ENCODE data around the gene DEPDC4. TPM values are rescaled to one million over a fixed set of nuclear protein-coding genes. Genes with fewer than 3 reads are reported as not detected.

Gene DEPDC4
- total RNA-seq, 4 donors from 2014 or later: not detected

- peak in 1 of 2 donors; percentile 43 for DNase-seq (ENCODE audit: low spot score in 2 of 2)
- no peak for TF ChIP-seq CTCF (IDR thresholded peaks at IDR 0.05)
- no peak for TF ChIP-seq POLR2A (IDR thresholded peaks at IDR 0.05)
- 96 to 98% methylated on average over 5 of the region's 5 CpGs for WGBS, 2 donors
- intact Hi-C loops (cut with DNase I; ENCODE audit: low total_unique reads): no loop called here
- H3K4me3 ChIP-seq (ENCODE audit: low read depth, poor library complexity, severe bottlenecking): no peak overlapping the region
Observed at GRCh38 chr12:100208834-100209233, 58.0 kb downstream of the DEPDC4 start.

GRCh38 chr12:100207311-100207710, 59.6 kb downstream of the DEPDC4 start:
- TF ChIP-seq CTCF (IDR thresholded peaks at IDR 0.05): no peak
- no peak for TF ChIP-seq POLR2A (IDR thresholded peaks at IDR 0.05)
- H3K4me3 ChIP-seq (ENCODE audit: low read depth, poor library complexity, severe bottlenecking): no peak overlapping the region
- intact Hi-C loops (cut with DNase I; ENCODE audit: low total_unique reads): no loop called here
- 92 to 97% methylated on average over 2 of the region's 2 CpGs for WGBS, 2 donors
- no peak for DNase-seq (ENCODE audit: low spot score in 2 of 2)

- TF ChIP-seq POLR2A (IDR thresholded peaks at IDR 0.05) (no peak), CTCF (IDR thresholded peaks at IDR 0.05) (no peak)
- no peak for DNase-seq (ENCODE audit: low spot score in 2 of 2)
- intact Hi-C loops (cut with DNase I; ENCODE audit: low total_unique reads): no loop called here
- 78 to 82% methylated on average over 24 of the region's 24 CpGs for WGBS, 2 donors
- no peak overlapping the region for H3K4me3 ChIP-seq (ENCODE audit: low read depth, poor library complexity, severe bottlenecking)
Observed at GRCh38 chr12:100201604-100202423, 65.1 kb downstream of the DEPDC4 start.

- peak; percentile 95 to 98 for DNase-seq (ENCODE audit: low spot score in 2 of 2)
- H3K4me3 ChIP-seq (ENCODE audit: low read depth, poor library complexity, severe bottlenecking): peak within 1 kb of the TSS; percentile 62
- TF ChIP-seq CTCF (IDR thresholded peaks at IDR 0.05) (no peak), POLR2A (IDR thresholded peaks at IDR 0.05) (no peak)
- WGBS, 2 donors: 0% methylated on average over 38 of the region's 38 CpGs
- intact Hi-C loops (cut with DNase I; ENCODE audit: low total_unique reads): no loop called here
Observed at GRCh38 chr12:100200463-100201181, 66.3 kb downstream of the DEPDC4 start, which contains the start of gene ACTR6. Gene ACTR6, plus strand, starts transcription at chr12:100200815. Its CDS starts 37 bp downstream, at chr12:100200852.

GRCh38 chr12:100199347-100200149, 67.3 kb downstream of the DEPDC4 start:
- 1 to 4% methylated on average over 46 to 55 of the region's 79 CpGs for WGBS, 2 donors
- DNase-seq (ENCODE audit: low spot score in 2 of 2): peak; percentile 32 to 92
- intact Hi-C loops (cut with DNase I; ENCODE audit: low total_unique reads): no loop called here
- TF ChIP-seq POLR2A (IDR thresholded peaks at IDR 0.05): no peak
- no peak for TF ChIP-seq CTCF (IDR thresholded peaks at IDR 0.05)
- peak overlapping the region; percentile 62 for H3K4me3 ChIP-seq (ENCODE audit: low read depth, poor library complexity, severe bottlenecking)
